Non-pigmented ciliary epithelial cell (primary cell): ENCODE measurements around the gene MOCOS.
"Not testable (repeated sequence)": the region's sequence is repeated elsewhere in the genome, so short reads cannot be mapped to it uniquely, and the experiment has no call there.

Source experiments
- DNase-seq: peaks from one replicate; pipeline ENCODE4 v3.0.0-alpha.2; 2010; ENCODE audit warnings: low read depth

Gene MOCOS, protein sequence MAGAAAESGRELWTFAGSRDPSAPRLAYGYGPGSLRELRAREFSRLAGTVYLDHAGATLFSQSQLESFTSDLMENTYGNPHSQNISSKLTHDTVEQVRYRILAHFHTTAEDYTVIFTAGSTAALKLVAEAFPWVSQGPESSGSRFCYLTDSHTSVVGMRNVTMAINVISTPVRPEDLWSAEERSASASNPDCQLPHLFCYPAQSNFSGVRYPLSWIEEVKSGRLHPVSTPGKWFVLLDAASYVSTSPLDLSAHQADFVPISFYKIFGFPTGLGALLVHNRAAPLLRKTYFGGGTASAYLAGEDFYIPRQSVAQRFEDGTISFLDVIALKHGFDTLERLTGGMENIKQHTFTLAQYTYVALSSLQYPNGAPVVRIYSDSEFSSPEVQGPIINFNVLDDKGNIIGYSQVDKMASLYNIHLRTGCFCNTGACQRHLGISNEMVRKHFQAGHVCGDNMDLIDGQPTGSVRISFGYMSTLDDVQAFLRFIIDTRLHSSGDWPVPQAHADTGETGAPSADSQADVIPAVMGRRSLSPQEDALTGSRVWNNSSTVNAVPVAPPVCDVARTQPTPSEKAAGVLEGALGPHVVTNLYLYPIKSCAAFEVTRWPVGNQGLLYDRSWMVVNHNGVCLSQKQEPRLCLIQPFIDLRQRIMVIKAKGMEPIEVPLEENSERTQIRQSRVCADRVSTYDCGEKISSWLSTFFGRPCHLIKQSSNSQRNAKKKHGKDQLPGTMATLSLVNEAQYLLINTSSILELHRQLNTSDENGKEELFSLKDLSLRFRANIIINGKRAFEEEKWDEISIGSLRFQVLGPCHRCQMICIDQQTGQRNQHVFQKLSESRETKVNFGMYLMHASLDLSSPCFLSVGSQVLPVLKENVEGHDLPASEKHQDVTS

DNA sequence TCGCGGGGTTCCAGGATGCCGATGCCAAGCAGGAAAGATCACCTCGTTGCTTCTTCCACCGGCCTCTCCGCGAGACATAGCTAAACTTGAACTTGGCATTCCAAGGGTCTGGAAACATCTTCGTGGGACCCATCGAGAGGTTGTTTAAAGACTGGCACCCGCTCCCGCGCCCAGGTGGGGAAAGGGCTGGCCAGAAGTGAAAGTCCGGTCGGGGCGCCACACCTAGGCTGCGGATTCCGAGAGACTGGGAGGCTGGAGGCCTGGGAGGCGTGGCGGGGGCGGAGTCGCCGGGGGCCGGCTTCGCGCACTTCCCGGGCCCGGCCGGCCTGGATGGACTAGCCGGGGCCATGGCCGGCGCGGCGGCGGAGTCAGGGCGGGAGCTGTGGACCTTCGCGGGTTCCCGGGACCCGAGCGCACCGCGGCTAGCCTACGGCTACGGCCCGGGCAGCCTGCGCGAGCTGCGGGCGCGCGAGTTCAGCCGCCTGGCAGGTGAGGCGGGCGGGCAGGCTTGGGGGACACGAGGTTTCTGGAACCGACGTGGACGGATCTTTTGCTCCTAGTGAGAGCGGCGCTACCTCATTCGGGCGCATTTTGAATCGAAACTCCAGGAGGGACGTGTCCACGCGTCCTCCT is at the start of gene MOCOS:
TSS of gene MOCOS (plus strand) at position 305 of the 633 bp plus-strand sequence. CDS start at position 348, 43 bp downstream.
- DNase-seq: no peak

DNA sequence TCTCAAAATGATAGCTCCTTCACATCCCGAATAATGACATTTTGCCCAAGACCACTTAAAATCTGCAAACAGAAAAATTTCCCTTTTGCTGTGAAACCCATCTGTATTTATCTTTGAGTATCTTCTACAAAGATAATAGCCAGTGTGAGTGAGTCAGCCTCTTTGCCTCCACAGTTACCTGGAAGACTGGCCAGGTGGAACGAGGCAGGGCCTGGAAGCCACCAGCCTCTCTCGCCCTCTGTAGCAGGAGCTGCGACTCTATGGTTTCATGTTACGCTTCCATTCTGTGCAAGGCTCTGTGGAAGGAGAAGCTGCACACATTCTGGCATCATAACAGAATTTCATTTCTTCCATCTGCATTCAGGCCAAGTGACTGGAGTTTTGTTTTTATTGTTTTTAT is 48.1 kb upstream of the MOCOS start:
- no peak for DNase-seq

DNA sequence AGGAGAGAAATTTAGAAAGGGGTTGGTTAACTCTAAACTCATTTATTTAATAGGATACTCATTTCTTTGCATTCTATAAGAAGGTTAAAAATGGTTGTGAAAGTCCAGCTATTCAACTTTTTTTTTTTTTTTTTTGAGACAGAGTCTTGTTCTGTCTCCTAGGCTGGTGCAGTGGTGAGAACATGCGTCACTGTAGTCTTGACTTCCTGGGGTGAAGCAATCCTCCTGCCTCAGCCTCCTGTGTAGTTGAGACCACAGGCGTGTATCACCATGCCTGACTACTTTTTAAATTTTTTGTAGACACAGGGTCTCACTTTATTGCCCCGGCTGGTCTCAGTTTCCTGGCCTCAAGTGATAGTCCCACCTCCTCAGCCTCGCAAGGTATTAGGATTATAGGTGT is 45.7 kb upstream of the MOCOS start:
- no peak for DNase-seq

DNA sequence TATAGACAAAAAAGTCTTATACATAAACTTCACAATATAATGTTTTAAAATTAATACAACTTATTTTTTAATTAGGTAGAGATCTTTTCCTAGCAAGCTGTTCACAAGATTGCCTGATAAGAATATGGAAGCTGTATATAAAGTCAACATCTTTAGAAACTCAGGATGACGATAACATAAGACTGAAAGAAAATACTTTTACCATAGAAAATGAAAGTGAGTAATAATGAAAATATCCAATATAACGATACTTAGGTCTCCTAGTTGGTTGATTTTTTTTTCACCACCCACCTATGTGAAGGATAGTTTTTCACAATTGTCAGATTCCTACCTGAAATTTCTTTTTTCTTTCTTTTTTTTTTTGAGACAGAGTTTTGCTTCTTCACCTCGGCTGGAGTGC is 44.5 kb upstream of the MOCOS start:
- no peak for DNase-seq

DNA sequence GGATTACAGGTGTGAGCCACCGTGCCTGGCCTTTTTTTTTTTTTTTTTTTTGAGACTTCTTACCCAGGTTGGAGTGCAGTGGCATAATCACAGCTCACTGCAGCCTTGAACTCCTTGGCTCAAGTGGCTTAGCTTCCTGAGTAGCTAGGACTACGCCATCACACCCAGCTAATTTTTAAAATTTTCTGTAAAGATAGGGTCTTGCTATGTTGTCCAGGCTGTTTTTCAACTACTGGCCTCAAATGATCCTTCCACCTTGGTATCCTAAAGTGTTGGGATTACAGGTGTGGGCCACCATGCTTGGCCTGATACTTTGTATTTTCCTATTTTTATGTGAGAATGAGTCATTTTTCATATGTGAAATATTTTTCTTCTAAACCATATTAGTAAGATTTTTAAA is 43.9 kb upstream of the MOCOS start:
- no peak for DNase-seq

GRCh38 chr18:36149514-36150289 is 37.6 kb upstream of the MOCOS start:
- no peak for DNase-seq

GRCh38 chr18:36152781-36153180 is 34.5 kb upstream of the MOCOS start:
- no peak for DNase-seq

- peak; percentile 48 for DNase-seq
Measured at GRCh38 chr18:36153203-36153602, 34.1 kb upstream of the MOCOS start.

GRCh38 chr18:36153771-36154170 is 33.5 kb upstream of the MOCOS start:
- DNase-seq: no peak

DNA sequence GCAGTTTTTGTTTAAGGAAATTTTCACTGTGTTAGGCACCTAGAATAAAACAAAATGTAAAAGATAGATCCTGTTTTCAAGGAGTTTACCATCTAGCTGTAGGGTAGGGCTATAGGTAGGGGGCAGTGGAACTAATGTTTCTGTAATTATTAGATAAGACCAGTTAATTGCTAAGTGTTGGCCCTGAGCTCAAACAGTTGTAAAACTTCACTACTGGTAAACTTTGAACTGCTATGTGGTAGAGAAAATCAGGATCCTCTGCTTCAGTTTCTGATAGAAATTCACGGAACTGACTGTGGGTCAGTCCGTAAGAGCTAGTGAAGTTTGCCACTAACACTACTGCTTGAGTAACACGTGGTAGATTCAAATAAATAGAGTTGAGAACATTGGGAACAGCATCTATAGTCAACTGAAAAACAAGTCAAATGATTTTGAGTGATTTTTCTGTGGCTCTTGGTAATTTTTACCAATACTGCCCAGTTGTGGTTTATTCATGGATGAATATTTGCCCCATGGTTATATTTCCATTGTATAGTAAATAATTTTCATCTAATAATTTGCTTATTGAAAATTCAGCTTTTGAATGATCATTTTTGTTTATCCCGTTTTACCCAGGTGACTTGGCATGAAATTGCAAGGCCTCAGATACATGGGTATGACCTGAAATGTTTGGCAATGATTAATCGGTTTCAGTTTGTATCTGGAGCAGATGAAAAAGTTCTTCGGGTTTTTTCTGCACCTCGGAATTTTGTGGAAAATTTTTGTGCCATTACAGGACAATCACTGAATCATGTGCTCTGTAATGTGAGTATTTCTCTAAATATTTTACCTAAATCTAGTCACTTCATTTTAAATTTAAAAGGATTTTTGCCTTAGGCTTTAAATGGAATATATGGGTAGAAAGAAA is 31.2 kb upstream of the MOCOS start:
- DNase-seq: no peak

- no peak for DNase-seq
Measured at GRCh38 chr18:36157441-36157840, 29.9 kb upstream of the MOCOS start.

GRCh38 chr18:36158266-36158867 is 28.9 kb upstream of the MOCOS start:
- DNase-seq: peak; percentile 66

DNA sequence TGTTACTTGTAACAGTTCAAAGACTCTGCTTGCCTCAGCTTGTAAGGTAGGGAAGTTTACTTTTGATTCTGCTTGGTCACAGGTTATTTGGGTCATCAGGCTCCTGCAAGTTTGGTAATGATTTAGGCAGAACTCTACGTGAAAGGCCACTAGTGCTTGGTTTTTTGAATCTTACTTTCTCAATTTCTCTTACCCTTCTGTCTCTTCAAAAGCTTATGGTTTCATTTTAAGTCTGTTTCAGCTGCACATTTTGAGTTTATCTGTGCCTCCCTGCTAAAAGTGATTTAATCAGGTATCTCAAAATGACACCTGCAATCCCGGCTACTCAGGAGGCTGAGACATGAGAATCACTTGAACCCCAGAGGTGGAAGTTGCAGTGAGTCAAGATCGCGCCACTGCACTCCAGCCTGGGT is 26.3 kb upstream of the MOCOS start:
- DNase-seq: no peak

- no peak for DNase-seq
Measured at GRCh38 chr18:36162981-36163380, 24.3 kb upstream of the MOCOS start.

GRCh38 chr18:36167692-36168218 is 19.5 kb upstream of the MOCOS start:
- no peak for DNase-seq

DNA sequence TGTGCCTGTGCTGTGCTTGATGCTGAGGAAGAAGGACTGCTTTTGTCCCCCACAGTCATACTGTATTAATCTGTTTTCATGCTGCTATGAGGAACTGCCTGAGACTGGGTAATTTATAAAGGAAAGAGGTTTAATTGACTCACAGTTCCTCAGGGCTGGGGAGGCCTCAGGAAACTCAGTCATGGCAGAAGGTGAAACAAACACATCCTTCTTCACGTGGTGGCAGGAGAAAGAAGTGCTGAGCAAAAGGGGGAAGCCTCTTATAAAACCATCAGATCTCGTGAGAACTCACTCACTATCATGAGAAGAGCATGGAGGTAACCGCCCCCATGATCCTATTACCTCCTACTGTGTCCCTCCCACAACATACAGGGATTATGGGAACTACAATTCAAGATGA is 19.0 kb upstream of the MOCOS start:
- not testable (repeated sequence) for DNase-seq

DNA sequence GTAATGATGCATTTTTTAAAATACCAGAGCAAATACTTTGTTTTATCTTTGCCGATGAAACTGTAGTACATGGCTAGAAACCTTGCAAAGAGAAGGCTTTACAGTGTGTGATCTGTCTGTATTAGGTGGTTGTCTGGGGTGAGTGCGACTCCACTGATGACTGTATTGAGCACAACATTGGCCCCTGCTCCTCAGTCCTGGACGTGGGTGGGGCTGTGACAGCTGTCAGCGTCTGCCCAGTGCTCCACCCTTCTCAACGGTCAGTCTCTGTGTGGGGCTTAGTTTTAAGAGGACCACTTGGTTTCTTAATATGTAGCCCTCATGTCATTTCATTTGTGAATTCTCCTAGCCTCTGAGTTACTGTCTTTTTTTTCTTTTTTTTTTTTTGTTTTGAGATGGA is 17.4 kb upstream of the MOCOS start:
- DNase-seq: no peak

DNA sequence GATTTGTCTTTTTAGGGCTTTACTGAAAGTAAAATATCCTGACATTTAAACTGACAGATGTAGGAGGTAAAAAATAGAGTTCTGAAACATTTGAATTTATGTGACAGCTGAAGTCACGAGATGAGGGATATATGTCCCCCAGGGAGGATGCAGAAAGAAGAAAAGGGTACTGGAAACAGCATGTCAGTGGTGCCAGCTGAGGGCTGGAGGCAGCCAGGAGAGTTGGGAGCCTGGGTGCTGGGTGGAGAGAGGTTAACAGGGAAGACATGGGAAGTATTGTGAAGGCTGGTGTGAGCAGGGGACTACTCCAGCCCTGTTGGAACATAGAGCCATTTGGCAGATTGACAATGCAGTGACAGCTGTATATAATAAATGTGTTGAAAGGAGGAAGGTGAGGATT is 11.8 kb upstream of the MOCOS start:
- DNase-seq: no peak

DNA sequence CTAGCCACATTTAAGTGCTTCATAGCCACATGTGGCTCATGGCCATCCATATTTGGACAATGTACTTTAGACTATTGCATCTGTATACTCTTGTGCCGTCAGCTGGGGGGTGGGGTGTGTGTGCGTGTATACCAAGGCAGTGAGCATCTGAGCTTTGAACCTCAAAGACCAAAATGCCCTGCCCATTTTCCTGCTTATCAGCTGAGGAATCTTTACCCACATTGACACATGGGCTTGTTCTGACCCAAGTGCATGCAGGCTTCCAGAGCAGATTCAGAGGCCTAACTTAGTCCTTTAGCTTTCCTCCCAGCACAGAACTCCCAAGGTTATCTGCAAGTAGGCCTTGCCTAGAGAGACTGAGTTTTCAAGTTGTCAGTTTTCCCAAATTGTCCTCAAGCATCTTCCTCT is 11.1 kb upstream of the MOCOS start:
- no peak for DNase-seq

- DNase-seq: no peak
Measured at GRCh38 chr18:36176711-36177110, 10.6 kb upstream of the MOCOS start.
